Raji (cell line): ENCODE results near the gene GANAB.

Experiments
- POLR2A ChIP-seq: IDR thresholded peaks from 2 replicates; pipeline ENCODE4 v1.6.1; 2011; ENCODE audit warnings: low read depth, low read length, control low read depth; ENCODE audit not compliant: insufficient read depth

The GANAB gene

DNA sequence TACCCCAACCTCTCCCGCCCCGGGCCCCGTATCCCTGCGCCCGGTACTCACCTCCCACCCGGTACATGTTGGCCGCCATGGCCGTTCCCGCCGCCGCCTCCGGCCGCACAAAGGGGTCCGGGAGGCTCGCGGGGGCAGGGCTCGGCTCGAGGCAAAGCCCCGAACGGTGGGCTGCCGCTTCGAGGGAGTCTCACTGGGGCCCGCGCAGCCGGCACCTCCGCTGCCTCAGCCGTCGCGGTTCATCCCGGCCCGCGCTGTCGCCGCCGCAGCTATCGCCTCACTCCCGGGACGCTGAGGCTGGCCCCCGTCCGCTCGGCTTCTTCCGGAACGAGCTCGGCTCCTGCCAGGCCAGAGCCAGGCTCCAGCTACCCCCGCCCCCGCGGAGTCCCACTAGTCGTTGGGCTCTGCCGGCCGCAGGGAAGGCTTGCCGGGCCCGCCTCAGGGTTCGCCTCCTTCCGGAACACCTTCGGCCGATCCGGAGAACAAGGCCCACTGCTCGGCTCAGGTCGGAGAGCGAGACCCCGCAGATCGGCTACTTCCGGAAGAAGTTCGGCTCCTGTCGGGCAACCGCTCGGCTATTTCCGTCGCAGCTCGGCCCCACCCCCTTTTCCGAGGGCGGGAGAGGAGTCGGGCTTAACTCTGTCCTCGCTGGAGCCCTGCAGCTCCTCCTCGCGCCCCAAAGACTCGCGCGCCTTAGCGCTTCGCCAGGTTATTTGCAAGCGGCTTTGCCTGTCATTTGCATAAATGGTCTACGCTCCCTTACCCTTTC is 44.9 kb downstream of the GANAB start, which contains the start of gene MTA2:
Gene MTA2, minus strand, starts transcription at position 494 of the 769 bp plus-strand sequence. Its CDS starts 415 bp downstream, at position 79.
- peak; percentile 74 for TF ChIP-seq POLR2A

DNA sequence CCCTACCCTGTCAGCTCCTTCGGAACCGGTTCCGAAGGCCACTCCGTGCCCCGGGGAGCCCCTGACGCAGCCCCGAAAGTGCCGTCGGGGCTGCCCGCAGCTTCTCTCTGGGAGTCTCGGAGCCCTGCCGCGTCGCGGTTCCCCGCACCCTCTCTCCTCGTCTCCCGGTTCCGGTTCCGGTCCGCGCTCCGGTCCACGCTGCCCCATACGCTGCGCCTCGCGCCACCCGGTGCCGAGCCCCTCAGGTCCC is 45.4 kb downstream of the GANAB start:
- TF ChIP-seq POLR2A, result no peak; the same call in 1 of the 2 replicates

DNA sequence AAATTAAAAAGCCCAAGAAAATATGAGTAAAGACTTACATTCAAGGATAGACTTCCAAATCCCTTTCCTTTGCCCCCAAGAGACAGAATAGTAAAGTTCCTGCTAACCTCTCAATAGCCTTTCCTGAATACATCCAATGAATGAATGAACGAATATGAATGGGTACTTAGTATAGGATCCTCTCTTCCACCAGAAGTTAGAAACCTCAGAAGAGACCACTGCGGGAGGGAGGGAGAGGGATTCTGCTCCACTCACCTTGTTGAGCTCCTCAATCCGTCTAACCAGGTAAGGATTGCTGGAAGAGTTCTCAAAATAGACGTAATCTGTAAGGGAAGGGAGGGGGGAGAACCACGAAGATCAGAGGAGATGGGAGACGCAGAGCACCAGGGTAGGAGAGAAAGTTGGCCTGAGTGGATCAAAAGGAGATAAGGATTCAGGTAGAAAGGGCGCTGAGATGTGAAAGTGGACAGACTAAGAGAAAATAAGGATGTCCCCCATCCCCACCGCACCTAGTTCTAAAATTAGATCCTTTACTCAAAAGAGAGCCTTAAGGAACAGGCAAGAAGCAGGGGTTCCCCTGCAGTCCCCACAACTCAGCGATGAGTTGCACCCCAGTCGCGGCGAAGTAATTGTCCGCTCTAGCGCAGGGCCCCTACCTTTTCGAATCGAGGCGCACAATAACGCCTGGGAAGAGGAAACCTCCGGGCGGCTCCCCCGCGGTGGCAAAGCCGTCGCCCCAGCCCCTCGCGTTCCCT is 45.9 kb downstream of the GANAB start:
- TF ChIP-seq POLR2A, result no peak

DNA sequence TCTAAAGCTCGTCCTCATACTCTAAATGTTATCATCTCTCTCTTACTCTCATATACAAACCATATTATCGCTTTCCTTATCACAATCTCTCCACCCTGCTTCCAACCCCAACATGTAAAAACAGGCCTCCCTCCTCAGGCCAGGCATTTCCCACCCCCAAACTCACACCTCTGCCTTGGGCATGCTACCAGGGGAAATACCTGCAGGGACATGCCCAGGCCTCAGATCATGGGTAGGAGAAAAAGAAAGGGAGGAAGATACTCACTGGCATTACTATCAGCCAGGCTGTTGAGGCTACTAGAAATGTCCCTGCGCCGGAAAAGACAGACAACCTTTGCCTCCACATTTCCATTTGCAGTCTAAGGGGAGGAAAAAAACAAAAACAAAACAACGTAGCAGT is 46.5 kb downstream of the GANAB start:
- TF ChIP-seq POLR2A, result no peak

DNA sequence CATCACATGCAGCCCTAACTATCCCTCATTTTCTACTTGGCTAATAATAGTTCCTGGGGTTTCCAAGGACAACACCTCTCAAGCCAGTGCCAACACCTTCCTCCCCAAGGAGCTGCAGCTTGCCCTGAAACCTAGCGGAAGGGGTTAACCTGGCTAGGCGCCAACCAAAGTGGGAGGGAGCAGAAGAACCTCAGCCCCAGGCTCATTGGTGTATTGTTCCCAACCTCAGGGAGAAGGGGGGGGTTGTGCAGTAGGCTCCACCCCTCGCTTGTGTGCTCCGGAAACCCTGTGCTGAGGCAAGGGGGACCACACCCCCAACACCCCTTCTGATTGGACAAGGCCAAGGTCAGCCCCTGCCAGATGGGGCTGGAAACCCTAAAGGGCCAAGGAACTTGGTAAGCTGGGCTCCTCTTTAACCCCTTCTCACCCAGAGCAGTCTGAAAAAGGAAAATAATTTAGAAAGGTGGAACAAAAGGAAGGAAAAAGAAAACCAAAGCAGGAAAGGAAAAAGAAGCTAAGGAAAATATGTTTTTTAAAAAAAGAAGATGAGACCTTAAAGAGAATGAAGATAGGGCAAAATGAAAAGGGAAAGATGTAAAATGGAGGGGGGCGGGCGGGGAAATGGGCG is 47.2 kb downstream of the GANAB start:
- no peak for TF ChIP-seq POLR2A

DNA sequence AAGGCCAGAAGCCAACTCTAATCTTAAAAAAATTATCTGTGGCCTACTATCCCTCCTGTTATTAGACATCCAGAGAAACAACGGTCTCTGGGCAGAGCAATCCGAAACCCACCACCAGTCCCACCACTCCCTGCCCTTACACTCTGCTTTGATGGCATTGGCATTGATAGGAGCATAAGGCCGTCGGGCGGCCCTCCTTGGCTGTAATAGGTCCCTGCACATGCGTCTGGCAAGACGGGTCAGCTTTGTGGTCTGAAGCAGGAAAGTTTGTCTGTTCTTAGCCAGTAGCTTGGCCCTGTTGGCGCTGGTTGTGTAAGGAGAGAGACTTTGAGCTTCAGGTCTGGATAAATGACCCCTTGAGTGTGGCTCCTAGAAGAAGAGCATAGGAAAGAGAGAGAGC is 51.3 kb downstream of the GANAB start:
- TF ChIP-seq POLR2A, result no peak

DNA sequence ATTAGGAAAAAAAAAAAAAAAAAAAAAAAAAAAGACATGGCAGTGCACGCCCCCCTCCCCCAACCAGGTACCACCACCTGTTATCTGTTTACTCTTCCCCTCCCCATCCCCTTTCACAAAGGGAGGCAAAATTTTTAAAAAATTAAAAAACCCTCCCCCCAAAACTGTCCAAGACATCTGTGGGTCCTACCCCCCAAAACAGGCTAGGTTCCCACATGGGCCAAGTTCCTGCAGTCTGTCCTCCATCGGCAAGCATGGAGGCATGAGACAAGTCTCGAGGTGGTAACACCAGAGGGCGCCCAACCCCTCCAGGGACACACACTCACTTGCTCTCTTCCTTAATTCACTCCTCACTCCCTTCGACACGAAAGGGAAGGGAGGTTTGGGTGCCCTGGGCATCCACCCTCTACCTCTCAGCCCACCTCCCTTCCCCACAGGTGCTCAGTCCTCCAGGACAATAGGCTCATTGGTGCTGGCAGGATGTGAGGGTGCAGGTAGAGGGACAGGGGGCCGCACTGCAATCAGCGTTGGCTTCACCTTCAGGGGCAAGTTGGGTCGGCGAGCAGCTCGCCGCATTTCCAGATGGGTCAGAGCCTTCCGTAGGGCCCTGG is 52.9 kb downstream of the GANAB start:
- TF ChIP-seq POLR2A, result 0 out of 2 replicates have a peak, but pooled peaks have one; percentile 33

DNA sequence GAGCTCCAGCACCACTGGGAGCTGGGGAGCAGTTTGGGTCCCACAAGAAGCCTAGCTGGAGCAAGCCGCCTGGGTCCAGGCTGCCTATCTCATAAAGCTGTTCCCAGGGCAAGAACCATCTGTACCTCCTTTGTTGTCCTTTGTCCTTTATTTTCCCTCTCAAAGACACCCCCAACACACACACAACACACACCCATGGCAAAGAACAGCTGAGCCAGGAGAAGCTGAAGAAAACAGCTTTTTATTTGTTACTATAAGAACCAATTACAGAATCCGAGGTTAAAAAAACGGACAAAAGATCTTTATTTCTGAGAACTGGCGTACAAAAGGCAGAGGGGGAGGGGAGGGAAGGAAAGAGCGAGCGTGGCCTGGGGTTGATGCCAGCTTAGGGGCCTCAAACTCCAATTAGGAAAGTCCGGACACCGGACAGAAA is 53.4 kb downstream of the GANAB start:
- no peak for TF ChIP-seq POLR2A

DNA sequence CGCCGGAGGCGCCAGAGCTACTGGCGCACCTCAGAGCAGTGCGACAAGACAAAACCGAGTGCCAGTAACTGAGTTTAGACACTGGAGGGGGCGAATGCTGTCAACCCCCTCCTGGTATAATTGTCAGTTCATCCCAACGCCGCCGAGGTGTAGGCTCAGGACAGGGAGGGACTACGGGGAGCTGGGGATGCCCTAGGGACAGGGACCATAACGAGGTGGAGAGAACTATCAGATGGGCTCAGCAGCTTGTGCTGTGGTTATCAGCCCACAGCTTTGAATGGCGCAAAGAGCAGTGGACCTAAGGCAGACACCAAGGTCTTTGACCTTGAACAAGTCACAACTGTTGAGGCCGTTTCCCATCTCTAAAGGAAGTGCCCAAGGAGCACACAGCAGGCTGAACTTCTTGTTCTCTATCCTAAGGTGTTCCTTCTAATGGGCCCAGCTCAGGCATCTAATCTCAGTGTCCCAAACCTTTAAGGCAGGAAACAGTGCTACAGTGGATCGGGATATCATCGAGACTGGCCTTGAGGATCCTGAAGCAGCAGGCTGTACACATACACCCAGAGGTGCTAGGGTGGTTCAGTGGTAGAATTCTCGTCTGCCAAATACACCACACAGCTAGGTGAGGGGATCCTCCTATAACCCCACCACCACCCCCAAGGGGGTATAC is 54.1 kb downstream of the GANAB start:
- TF ChIP-seq POLR2A, result no peak

DNA sequence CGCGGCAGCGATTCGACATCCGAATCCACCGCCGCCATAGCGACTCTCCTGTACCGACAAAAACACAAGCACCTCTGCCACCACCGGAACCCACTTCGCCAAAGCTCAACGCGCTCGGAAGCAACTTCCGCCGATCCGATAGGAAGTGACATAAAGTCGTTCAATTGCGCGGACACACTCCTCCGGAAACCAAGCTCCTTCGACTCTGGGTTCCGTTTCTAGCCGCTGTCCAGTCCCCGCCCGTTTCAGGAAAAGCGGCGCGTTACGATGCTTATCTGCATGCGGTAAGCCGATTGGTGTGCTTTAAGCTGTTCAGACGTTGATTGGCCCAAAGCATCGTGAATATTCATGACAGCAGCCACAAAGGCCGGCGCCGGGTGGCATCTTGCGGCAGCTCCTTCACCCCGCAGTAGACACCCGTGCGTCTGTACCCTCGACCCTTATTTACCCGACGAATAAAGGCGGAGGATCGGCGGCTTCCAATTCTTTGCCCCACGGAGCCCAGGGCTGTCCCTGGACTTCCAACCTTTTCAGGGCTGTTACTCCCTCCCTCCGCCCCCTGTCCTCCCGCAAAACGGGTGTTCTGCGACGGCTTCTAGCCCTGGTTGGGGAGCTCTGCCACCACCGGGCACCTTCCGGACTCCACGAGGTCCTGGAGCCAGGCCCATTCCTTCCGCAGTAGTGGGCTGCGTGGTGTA is 54.8 kb downstream of the GANAB start, which contains the start of gene TUT1:
Gene TUT1, minus strand, starts transcription at position 76 of the 698 bp plus-strand sequence. Its CDS starts 38 bp downstream, at position 38.
- TF ChIP-seq POLR2A, result peak; percentile 98

DNA sequence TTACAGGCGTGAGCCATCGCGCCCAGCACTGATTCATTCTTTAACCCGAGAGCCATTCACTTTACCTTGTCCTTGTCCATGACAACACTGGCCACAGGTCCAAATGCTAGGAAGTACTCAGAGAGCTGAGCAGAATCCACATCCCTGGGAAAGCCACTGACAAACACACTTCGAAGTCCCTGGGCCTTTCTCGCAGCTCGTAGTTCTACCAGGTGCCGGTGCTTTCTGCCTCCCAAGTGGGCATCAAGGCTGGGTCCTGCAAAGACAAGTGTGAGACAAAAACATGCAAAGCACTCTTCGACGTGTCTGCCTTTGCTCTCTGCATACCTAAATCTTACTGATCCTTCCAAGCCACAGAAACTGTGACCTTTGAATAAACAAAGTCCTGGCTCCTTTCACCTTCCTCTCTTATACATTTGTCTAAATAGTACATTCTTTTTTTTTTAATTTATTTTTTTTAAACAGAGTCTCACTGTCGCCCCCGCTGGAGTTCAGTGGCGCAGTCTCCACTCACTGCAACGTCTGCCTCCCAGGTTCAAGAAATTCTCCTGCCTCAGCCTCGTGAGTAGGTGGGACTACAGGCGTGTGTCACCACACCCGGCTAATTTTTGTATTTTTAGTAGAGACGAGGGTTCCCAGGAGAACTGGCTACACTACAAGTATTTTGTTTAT is 57.3 kb downstream of the GANAB start:
- TF ChIP-seq POLR2A, result no peak

DNA sequence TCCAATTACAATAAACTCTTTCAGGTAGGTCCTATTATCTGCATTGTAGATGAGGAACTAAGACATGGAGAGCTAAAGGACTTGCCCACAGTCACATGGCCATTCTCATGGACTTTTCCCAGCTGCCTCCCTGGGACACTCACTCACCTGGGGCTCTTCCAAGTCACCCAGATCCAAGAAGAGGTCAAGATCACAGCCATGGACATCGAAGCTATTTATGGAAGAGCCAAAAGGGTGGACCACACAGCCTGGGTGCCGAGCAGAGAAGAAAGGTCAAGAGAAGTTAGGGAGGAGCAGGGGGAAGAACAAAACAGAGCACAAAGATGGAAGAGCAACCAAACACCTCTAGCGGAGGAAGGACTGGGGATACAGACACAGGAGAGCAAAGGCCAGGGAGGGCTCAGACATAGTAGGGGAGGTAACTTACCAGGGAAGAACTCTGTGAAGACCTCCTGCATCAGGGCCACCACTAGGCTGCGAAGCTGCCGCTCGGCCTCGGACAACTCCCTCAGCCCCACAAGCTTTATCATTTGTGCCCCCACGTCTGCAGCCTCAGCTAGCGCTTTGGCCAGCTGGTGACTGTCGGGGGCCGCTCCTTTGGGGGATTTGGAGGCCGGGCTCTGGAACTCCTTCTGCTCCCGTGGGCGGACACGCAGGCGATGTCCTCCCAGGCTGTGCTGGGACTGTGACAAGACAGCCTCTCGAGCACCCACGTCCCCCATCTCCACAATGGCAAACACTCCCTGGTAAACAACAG is 65.3 kb downstream of the GANAB start:
- TF ChIP-seq POLR2A, result no peak

DNA sequence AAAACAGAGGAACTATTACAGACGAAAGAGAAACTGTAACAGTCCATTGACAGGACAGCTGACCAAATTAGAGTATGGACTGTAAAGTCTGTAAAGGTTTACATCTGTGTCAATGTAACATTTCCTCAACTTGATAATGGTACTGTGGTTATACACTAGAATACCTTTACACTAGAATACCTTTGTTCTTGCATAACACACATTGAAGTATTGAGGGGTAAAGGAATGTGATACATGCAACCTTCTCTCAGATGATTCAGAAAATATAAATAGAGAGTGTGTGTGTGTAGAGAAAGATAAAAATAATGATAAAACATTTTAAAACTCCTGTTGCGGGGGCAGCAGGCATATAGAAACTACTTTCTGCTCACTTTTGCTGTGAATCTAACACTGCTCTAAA is 67.2 kb downstream of the GANAB start:
- no peak for TF ChIP-seq POLR2A
